ENCODE measurements around the gene KCND2. TPM values are rescaled to one million over a fixed set of nuclear protein-coding genes. Genes with fewer than 3 reads are reported as not detected.
"Not testable (repeated sequence)": the region's sequence is repeated elsewhere in the genome, so short reads cannot be mapped to it uniquely, and the experiment has no call there.

The KCND2 gene
- total RNA-seq, 2 experiments from 2014 or later, result not detected

DNA sequence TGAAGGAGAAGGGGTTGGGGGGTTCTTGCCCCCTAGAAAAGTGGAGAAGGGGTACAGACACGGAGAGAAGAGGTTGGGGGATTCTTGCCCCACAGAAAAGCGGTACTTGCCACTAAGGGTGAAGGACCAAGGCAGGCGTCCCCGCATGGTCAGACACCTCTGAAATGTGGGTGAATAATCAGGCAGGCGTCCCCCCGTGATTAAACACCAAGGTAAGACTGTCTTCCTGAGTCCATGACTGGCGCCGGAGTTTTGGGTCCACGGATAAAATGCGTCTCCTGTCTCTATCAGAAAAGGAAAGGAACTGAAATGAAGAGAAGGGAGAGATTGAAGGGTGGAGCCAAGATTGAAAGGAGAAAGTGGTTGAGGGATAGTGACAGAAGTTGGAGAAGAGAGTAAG is 508.9 kb downstream of the KCND2 start:
- H3K9me3 Mint-ChIP-seq (ENCODE audit: low read depth); CTCF ChIA-PET: not testable (repeated sequence)

GRCh38 chr7:120783273-120783672 is 510.3 kb downstream of the KCND2 start:
- ChIA-PET CTCF (interaction anchor here (1.8 kb wide), 1 partner anchor 9 kb away, joined by 10 read pairs; no protein-coding TSS in a partner anchor), POLR2A (no interaction called here)
- DNase-seq (no peak), ATAC-seq (no peak)
- intact Hi-C loops (cut with DNase I, micrococcal nuclease), result no loop called here
- H3K36me3 Mint-ChIP-seq (ENCODE audit: low read depth), result no peaks in the 10 kb centered on the region
- H3K4me1 Mint-ChIP-seq, result no peaks in the 10 kb centered on the region
- H3K27me3 Mint-ChIP-seq, result no peaks in the 10 kb centered on the region
- no peak overlapping the region for H3K4me3 Mint-ChIP-seq
- H3K27ac Mint-ChIP-seq, result no peak overlapping the region
- H3K9me3 Mint-ChIP-seq (ENCODE audit: low read depth), result no peaks in the 10 kb centered on the region

More for the DNA sequence above, 508.9 kb downstream of the KCND2 start:
- DNase-seq; H3K36me3 Mint-ChIP-seq (ENCODE audit: low read depth); H3K27ac Mint-ChIP-seq; H3K27me3 Mint-ChIP-seq; ATAC-seq; intact Hi-C loops (cut with DNase I, micrococcal nuclease); H3K4me3 Mint-ChIP-seq; POLR2A ChIA-PET; H3K4me1 Mint-ChIP-seq: not testable (repeated sequence)

DNA sequence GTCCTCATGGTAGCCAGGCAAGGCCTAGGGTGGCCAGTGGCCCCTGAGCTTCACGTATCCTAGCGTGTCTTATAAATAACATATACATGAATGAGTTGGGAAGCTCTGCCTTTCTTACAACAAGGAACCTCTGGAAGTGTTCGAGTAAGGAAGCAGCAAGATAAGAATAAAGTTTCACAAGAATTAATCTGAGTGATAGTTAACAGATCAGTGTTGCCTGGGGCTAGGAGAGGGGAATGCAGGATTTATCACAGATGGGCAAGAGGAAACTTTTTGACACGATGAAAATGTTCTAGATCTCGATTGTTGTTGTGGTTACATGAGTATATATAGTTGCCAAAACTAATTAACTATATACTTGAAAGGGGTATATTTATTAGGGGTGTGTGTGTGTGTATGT is 510.7 kb downstream of the KCND2 start:
- H3K4me3 Mint-ChIP-seq, result no peak overlapping the region
- no peaks in the 10 kb centered on the region for H3K27me3 Mint-ChIP-seq
- H3K36me3 Mint-ChIP-seq (ENCODE audit: low read depth), result no peaks in the 10 kb centered on the region
- ChIA-PET POLR2A (no interaction called here), CTCF (interaction anchor here (1.8 kb wide), 1 partner anchor 9 kb away, joined by 10 read pairs; no protein-coding TSS in a partner anchor)
- no peak for DNase-seq
- H3K27ac Mint-ChIP-seq, result no peak overlapping the region
- intact Hi-C loops (cut with DNase I, micrococcal nuclease), result no loop called here
- H3K9me3 Mint-ChIP-seq (ENCODE audit: low read depth), result no peaks in the 10 kb centered on the region
- no peak for ATAC-seq
- H3K4me1 Mint-ChIP-seq, result no peaks in the 10 kb centered on the region

DNA sequence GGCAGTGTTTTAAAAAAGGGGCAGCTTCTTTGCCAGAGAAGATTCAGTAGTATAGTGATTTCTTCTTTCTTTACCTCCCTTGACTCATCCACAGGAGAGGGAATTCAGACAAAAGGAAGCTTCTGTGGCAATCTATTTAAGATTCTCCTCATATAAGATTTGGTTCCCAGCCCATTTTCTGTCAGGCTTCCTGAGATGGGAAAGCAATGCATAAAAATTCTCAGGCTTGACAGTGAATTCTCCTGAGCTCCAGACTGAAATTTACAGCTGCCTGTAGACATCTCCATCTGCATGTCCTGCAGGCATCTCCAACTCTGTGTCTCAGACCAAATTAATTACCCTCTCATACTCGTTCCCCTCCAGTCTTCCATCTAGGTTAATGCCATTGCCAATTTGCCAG is 512.1 kb downstream of the KCND2 start:
- POLR2A ChIA-PET, result interaction anchor here (0.6 kb wide), 1 partner anchor 464 kb away, joined by 6 read pairs; no protein-coding TSS in a partner anchor

GRCh38 chr7:120792091-120792860 is 519.3 kb downstream of the KCND2 start:
- Mint-ChIP-seq H3K36me3 (ENCODE audit: low read depth) (no peaks in the 10 kb centered on the region), H3K9me3 (ENCODE audit: low read depth) (no peaks in the 10 kb centered on the region), H3K4me3 (no peak overlapping the region), H3K27me3 (peaks cover 8% of the 10 kb centered on the region), H3K4me1 (no peaks in the 10 kb centered on the region), H3K27ac (no peak overlapping the region)
- POLR2A ChIA-PET, result no interaction called here
- DNase-seq (peak; percentile 79), ATAC-seq (peak; percentile 73)
- CTCF ChIA-PET, result interaction anchor here (0.6 to 2.7 kb wide), 27 partner anchors 9 to 1043 kb away, joined by 3 to 25 read pairs (median 4); no protein-coding TSS in a partner anchor
- intact Hi-C loops (cut with DNase I, micrococcal nuclease), result loop anchor here (1.0 to 5.0 kb wide), 5 partner anchors 149 to 316 kb away; no protein-coding TSS in a partner anchor

More for the DNA sequence above, 512.1 kb downstream of the KCND2 start:
- Mint-ChIP-seq H3K9me3 (ENCODE audit: low read depth) (no peaks in the 10 kb centered on the region), H3K27me3 (peaks cover 2% of the 10 kb centered on the region), H3K27ac (no peak overlapping the region), H3K4me3 (no peak overlapping the region), H3K4me1 (no peaks in the 10 kb centered on the region), H3K36me3 (ENCODE audit: low read depth) (no peaks in the 10 kb centered on the region)
- DNase-seq (no peak), ATAC-seq (no peak)
- CTCF ChIA-PET, result interaction anchor here (0.6 to 1.8 kb wide), 2 partner anchors 21 to 245 kb away, joined by 3 to 6 read pairs; no protein-coding TSS in a partner anchor
- intact Hi-C loops (cut with DNase I, micrococcal nuclease), result no loop called here

DNA sequence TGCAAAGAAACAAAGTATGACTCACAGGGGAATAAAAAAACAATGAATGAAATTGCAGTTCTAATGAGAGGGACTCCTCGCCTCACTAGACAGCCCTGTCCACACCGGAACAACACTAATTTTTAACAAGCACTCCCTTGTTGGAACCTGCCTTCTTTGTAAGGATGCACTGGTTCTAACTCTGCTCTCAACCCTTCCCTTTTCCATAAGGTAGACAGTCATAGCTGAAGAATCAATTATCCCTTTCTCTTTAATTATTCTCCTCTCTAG is 519.8 kb downstream of the KCND2 start:
- no peaks in the 10 kb centered on the region for H3K9me3 Mint-ChIP-seq (ENCODE audit: low read depth)
- H3K4me1 Mint-ChIP-seq, result no peaks in the 10 kb centered on the region
- POLR2A ChIA-PET, result no interaction called here
- no peak overlapping the region for H3K27ac Mint-ChIP-seq
- no peak for DNase-seq
- ATAC-seq, result no peak
- CTCF ChIA-PET, result interaction anchor here (0.6 to 2.7 kb wide), 14 partner anchors 10 to 323 kb away, joined by 3 to 25 read pairs (median 6); no protein-coding TSS in a partner anchor
- peaks cover 8% of the 10 kb centered on the region for H3K27me3 Mint-ChIP-seq
- H3K4me3 Mint-ChIP-seq, result no peak overlapping the region
- no peaks in the 10 kb centered on the region for H3K36me3 Mint-ChIP-seq (ENCODE audit: low read depth)
- intact Hi-C loops (cut with DNase I, micrococcal nuclease), result loop anchor here (1.0 to 5.0 kb wide), 5 partner anchors 148 to 316 kb away; no protein-coding TSS in a partner anchor

- intact Hi-C loops (cut with DNase I, micrococcal nuclease), result loop anchor here in 1 of 2 experiments (2.0 to 5.0 kb wide), 2 partner anchors 147 to 289 kb away; no protein-coding TSS in a partner anchor
- H3K36me3 Mint-ChIP-seq (ENCODE audit: low read depth), result no peaks in the 10 kb centered on the region
- CTCF ChIA-PET, result interaction anchor here (0.9 to 5.4 kb wide), 6 partner anchors 10 to 323 kb away, joined by 3 to 43 read pairs (median 3); no protein-coding TSS in a partner anchor
- peaks cover 8% of the 10 kb centered on the region for H3K27me3 Mint-ChIP-seq
- no peaks in the 10 kb centered on the region for H3K9me3 Mint-ChIP-seq (ENCODE audit: low read depth)
- ATAC-seq (no peak), DNase-seq (no peak)
- no peaks in the 10 kb centered on the region for H3K4me1 Mint-ChIP-seq
- POLR2A ChIA-PET, result no interaction called here
- no peak overlapping the region for H3K4me3 Mint-ChIP-seq
- no peak overlapping the region for H3K27ac Mint-ChIP-seq
These were observed 520.4 kb downstream of the KCND2 start for GRCh38 chr7:120793213-120793936.

- H3K4me3 Mint-ChIP-seq, result no peak overlapping the region
- no peaks in the 10 kb centered on the region for H3K9me3 Mint-ChIP-seq (ENCODE audit: low read depth)
- DNase-seq (no peak), ATAC-seq (no peak)
- no peak overlapping the region for H3K27ac Mint-ChIP-seq
- CTCF ChIA-PET, result interaction anchor here (0.7 to 5.4 kb wide), 5 partner anchors 13 to 594 kb away, joined by 3 to 43 read pairs (median 5); partner anchors contain the start of gene TSPAN12
- no peaks in the 10 kb centered on the region for H3K4me1 Mint-ChIP-seq
- POLR2A ChIA-PET, result no interaction called here
- no peaks in the 10 kb centered on the region for H3K36me3 Mint-ChIP-seq (ENCODE audit: low read depth)
- intact Hi-C loops (cut with DNase I, micrococcal nuclease), result loop anchor here in 1 of 2 experiments (5.0 kb wide), 1 partner anchor 288 kb away; no protein-coding TSS in a partner anchor
- peaks cover 8% of the 10 kb centered on the region for H3K27me3 Mint-ChIP-seq
These were observed 521.2 kb downstream of the KCND2 start for GRCh38 chr7:120794106-120794729.

- ChIA-PET CTCF (interaction anchor here (1.1 to 5.4 kb wide), 2 partner anchors 10 to 11 kb away, joined by 3 to 43 read pairs; no protein-coding TSS in a partner anchor), POLR2A (no interaction called here)
- ATAC-seq, result no peak
- intact Hi-C loops (cut with DNase I, micrococcal nuclease), result no loop called here
- H3K27ac Mint-ChIP-seq, result no peak overlapping the region
- H3K27me3 Mint-ChIP-seq, result peaks cover 6% of the 10 kb centered on the region
- no peaks in the 10 kb centered on the region for H3K9me3 Mint-ChIP-seq (ENCODE audit: low read depth)
- no peaks in the 10 kb centered on the region for H3K36me3 Mint-ChIP-seq (ENCODE audit: low read depth)
- DNase-seq, result no peak
- H3K4me1 Mint-ChIP-seq, result no peaks in the 10 kb centered on the region
- no peak overlapping the region for H3K4me3 Mint-ChIP-seq
These were observed 524.2 kb downstream of the KCND2 start for GRCh38 chr7:120797026-120797645.

DNA sequence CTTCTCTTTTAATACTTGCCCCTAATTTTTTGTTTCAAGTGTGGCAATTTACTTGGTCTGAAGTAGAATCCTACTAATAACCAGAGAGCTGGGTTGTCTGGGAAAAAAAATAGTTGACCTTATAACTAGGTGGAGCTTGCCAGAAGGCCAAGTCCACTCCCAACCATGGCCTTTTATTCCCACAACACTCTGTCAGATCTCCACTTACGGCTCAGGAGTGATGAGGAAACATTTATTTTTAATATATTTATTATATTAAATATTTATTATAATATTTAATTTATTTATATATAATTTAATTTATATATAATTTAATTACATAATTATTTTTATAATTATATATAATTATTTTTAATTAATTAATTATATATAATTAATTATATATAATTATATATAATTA is 526.2 kb downstream of the KCND2 start:
- DNase-seq, result no peak
- Mint-ChIP-seq H3K4me3 (no peak overlapping the region), H3K27ac (no peak overlapping the region), H3K36me3 (ENCODE audit: low read depth) (no peaks in the 10 kb centered on the region), H3K27me3 (peaks cover 3% of the 10 kb centered on the region), H3K9me3 (ENCODE audit: low read depth) (no peaks in the 10 kb centered on the region), H3K4me1 (no peaks in the 10 kb centered on the region)
- POLR2A ChIA-PET, result no interaction called here
- CTCF ChIA-PET, result no interaction called here
- no peak for ATAC-seq
- intact Hi-C loops (cut with DNase I, micrococcal nuclease), result no loop called here

Measured in activated CD4-positive, alpha-beta T cell treated with anti-CD3 and anti-CD28 coated beads for 36 hours (primary cell).